ENCODE results near the gene SLMAP. TPM values are rescaled to one million over a fixed set of nuclear protein-coding genes. Genes with fewer than 3 reads are reported as not detected.

SLMAP gene
- total and polyA plus RNA-seq, 2 of the 13 experiments (the other 11 are each of a cell fraction or from before 2014, with no cell fraction given): 24.0 to 48.3 TPM

GRCh38 chr3:57826952-57827723 is 71.0 kb downstream of the SLMAP start (continued):
- TF ChIP-seq HMGXB3 (CRISPR knock-in tag; IDR thresholded peaks at IDR 0.05; ENCODE audit: borderline replicate concordance): no peak
- no peak for TF ChIP-seq ZBTB7A (CRISPR knock-in tag; IDR thresholded peaks at IDR 0.05)
- TF ChIP-seq TBX2 (CRISPR knock-in tag; IDR thresholded peaks at IDR 0.05; ENCODE audit: borderline replicate concordance): peak; percentile 69
- TF ChIP-seq KAT8 (CRISPR knock-in tag; IDR thresholded peaks at IDR 0.05): no peak
- 0 out of 2 replicates have a peak, but pooled peaks have one; percentile 64 for TF ChIP-seq SMYD3 (CRISPR knock-in tag; IDR thresholded peaks at IDR 0.05)
- TF ChIP-seq FOSL1 (CRISPR knock-in tag; IDR thresholded peaks at IDR 0.05; ENCODE audit: borderline replicate concordance): no peak
- no peak for TF ChIP-seq HCFC1 (IDR thresholded peaks at IDR 0.05; ENCODE audit: low read depth, low read length)
- TF ChIP-seq SRSF9 (IDR thresholded peaks at IDR 0.05; ENCODE audit: borderline replicate concordance, insufficient read depth, low read depth, low read length, poor library complexity, severe bottlenecking): no peak
- TF ChIP-seq YY1 (IDR thresholded peaks at IDR 0.05; ENCODE audit: insufficient read depth, insufficient replicate concordance, low read depth, low read length): no peak
- TF ChIP-seq BHLHE40 (IDR thresholded peaks at IDR 0.05; ENCODE audit: low read length): no peak
- no peak for TF ChIP-seq ZBTB33 (CRISPR knock-in tag; IDR thresholded peaks at IDR 0.05)
- TF ChIP-seq ZNF362 (CRISPR knock-in tag; IDR thresholded peaks at IDR 0.05; ENCODE audit: borderline replicate concordance): no peak
- TF ChIP-seq ZNF136 (CRISPR knock-in tag; IDR thresholded peaks at IDR 0.05; ENCODE audit: low read depth): no peak
- TF ChIP-seq ELF3 (CRISPR knock-in tag; IDR thresholded peaks at IDR 0.05): peak; percentile 74
- no peak for TF ChIP-seq MEF2D (CRISPR knock-in tag; IDR thresholded peaks at IDR 0.05)
- TF ChIP-seq ZNF451 (CRISPR knock-in tag; IDR thresholded peaks at IDR 0.05): no peak
- no peak for TF ChIP-seq ATAD3A (CRISPR knock-in tag; IDR thresholded peaks at IDR 0.05)
- TF ChIP-seq MLLT10 (CRISPR knock-in tag; IDR thresholded peaks at IDR 0.05): no peak
- no peak for TF ChIP-seq GPBP1L1 (CRISPR knock-in tag; IDR thresholded peaks at IDR 0.05)
- no peak for TF ChIP-seq KLF15 (CRISPR knock-in tag; IDR thresholded peaks at IDR 0.05; ENCODE audit: borderline replicate concordance)
- TF ChIP-seq ZNF747 (CRISPR knock-in tag; IDR thresholded peaks at IDR 0.05; ENCODE audit: borderline replicate concordance): no peak
